CD14-positive monocyte (primary cell): Measurements from ENCODE around the gene ERLIN1. TPM values are rescaled to one million over a fixed set of nuclear protein-coding genes. Genes with fewer than 3 reads are reported as not detected.

Experiments used
- DNase-seq, 3 donors: peaks; one replicate each; pipeline ENCODE4 v3.0.0-alpha.2; 2011 to 2022
- H2AFZ ChIP-seq: 2 replicates; pipeline ENCODE4 v1.6.0; 2012; ENCODE audit warnings: mild to moderate bottlenecking, low read depth, low read length, inconsistent platforms; ENCODE audit not compliant: insufficient read depth, poor library complexity, severe bottlenecking
- H3K27ac ChIP-seq, 2 donors: 1 replicate in 1 of 2; 2 replicates in 1 of 2; pipeline ENCODE4 v1.5.1; 2012 to 2013; ENCODE audit warnings: low read length in 2 of 2, control low read depth in 1 of 2, inconsistent platforms in 1 of 2, low read depth in 1 of 2, mild to moderate bottlenecking in 1 of 2
- H3K27me3 ChIP-seq, 2 donors: one replicate each; pipeline versions ENCODE4 v1.6.0 to v1.6.1; 2011 to 2013; ENCODE audit warnings: low read length in 2 of 2; ENCODE audit not compliant: control insufficient read depth in 2 of 2, insufficient read depth in 2 of 2
- H3K36me3 ChIP-seq, 2 donors: replicated peaks in 1 of 2; 1 replicate in 1 of 2; 2 replicates in 1 of 2; pipeline versions ENCODE4 v1.5.1 to v1.6.1; 2012 to 2013; ENCODE audit warnings: low read length in 2 of 2, control low read depth in 1 of 2, inconsistent platforms in 1 of 2, mild to moderate bottlenecking in 1 of 2; ENCODE audit not compliant: insufficient read depth in 2 of 2, control insufficient read depth in 1 of 2
- H3K4me1 ChIP-seq, 2 donors: 1 replicate in 1 of 2; 2 replicates in 1 of 2; pipeline versions ENCODE4 v1.5.1 to v1.6.1; 2012 to 2013; ENCODE audit warnings: low read length in 2 of 2, control low read depth in 1 of 2, inconsistent platforms in 1 of 2, mild to moderate bottlenecking in 1 of 2, moderate library complexity in 1 of 2; ENCODE audit not compliant: insufficient read depth in 2 of 2, control insufficient read depth in 1 of 2
- H3K4me2 ChIP-seq: replicated peaks from 2 replicates; pipeline ENCODE3; 2012; ENCODE audit warnings: low read length, moderate library complexity, mild to moderate bottlenecking; ENCODE audit not compliant: poor library complexity, severe bottlenecking; ENCODE audit errors: extremely low read depth
- H3K4me3 ChIP-seq, 3 experiments: fragments of 200-600 bp in 1 of 3; sonication (generic) in 1 of 3; replicated peaks in 1 of 3; 1 replicate in 2 of 3; 2 replicates in 1 of 3; pipeline ENCODE4 v1.5.1; 2011 to 2013; ENCODE audit warnings: low read length in 3 of 3, mild to moderate bottlenecking in 3 of 3, control low read depth in 2 of 3, low read depth in 2 of 3, inconsistent platforms in 1 of 3, moderate library complexity in 1 of 3
- H3K79me2 ChIP-seq: 2 replicates; pipeline ENCODE4 v1.6.0; 2012; ENCODE audit warnings: mild to moderate bottlenecking, control low read depth, inconsistent platforms, low read length, moderate library complexity; ENCODE audit not compliant: insufficient read depth
- H3K9ac ChIP-seq: 2 replicates; pipeline ENCODE4 v1.6.0; 2017; ENCODE audit warnings: low read length, mild to moderate bottlenecking; ENCODE audit not compliant: insufficient read depth, poor library complexity, severe bottlenecking
- H3K9me3 ChIP-seq, 2 donors: replicated peaks in 1 of 2; 1 replicate in 1 of 2; 2 replicates in 1 of 2; pipeline versions ENCODE4 v1.5.1 to v1.6.1; 2012 to 2013; ENCODE audit warnings: low read length in 2 of 2, control low read depth in 1 of 2; ENCODE audit not compliant: control insufficient read depth in 1 of 2, insufficient read depth in 1 of 2
- H4K20me1 ChIP-seq: 2 replicates; pipeline ENCODE4 v1.6.0; 2012; ENCODE audit warnings: mild to moderate bottlenecking, low read length, control low read depth, moderate library complexity; ENCODE audit not compliant: insufficient read depth
- H3K27ac Mint-ChIP-seq, 7 donors: one replicate each; pipeline ENCODE4 v1.8.0; 2020; ENCODE audit warnings: mild to moderate bottlenecking in 7 of 7, mixed read lengths in 7 of 7, moderate library complexity in 6 of 7, inconsistent platforms in 2 of 7
- H3K27me3 Mint-ChIP-seq, 3 donors: one replicate each; pipeline ENCODE4 v1.8.0; 2021 to 2022; ENCODE audit warnings: low read depth in 3 of 3, mild to moderate bottlenecking in 3 of 3, mixed read lengths in 3 of 3, moderate library complexity in 3 of 3, inconsistent platforms in 1 of 3
- H3K36me3 Mint-ChIP-seq, 2 donors: one replicate each; pipeline ENCODE4 v1.8.0; 2020; ENCODE audit warnings: mixed read lengths in 2 of 2, inconsistent platforms in 1 of 2, mild to moderate bottlenecking in 1 of 2
- H3K4me1 Mint-ChIP-seq: one replicate; pipeline ENCODE4 v1.8.0; 2020; ENCODE audit warnings: mild to moderate bottlenecking, mixed read lengths
- H3K4me3 Mint-ChIP-seq, 2 donors: one replicate each; pipeline ENCODE4 v1.8.0; 2020; ENCODE audit warnings: mild to moderate bottlenecking in 2 of 2, mixed read lengths in 2 of 2, moderate library complexity in 1 of 2
- H3K9me3 Mint-ChIP-seq, 7 donors: one replicate each; pipeline ENCODE4 v1.8.0; 2020 to 2022; ENCODE audit warnings: mixed read lengths in 7 of 7, mild to moderate bottlenecking in 6 of 7, moderate library complexity in 6 of 7, inconsistent platforms in 2 of 7
- CTCF ChIP-seq: fragments of 200-600 bp; IDR thresholded peaks from one replicate; pipeline ENCODE4 v1.8.0; 2022; ENCODE audit warnings: antibody characterized with exemption, mild to moderate bottlenecking
- WGBS: methylation state at CpG from one replicate; pipeline ENCODE4 v1.1.5; 2013; ENCODE audit warnings: missing lambda C conversion rate; ENCODE audit not compliant: insufficient coverage; 5-methylcytosine and 5-hydroxymethylcytosine counted together
- intact Hi-C, 2 donors: fragments of 100-400 bp; cut with micrococcal nuclease; formaldehyde crosslinking; loops; one replicate each; pipeline versions ENCODE4 v1.15.0 to v1.15.1; 2023
- polyA plus RNA-seq, 3 donors: library from polyadenylated mRNA; depleted of rRNA in 1 of 3; unstranded in 2 of 3; stranded (reverse) in 1 of 3; fragments of 300-500 nt in 2 of 3; fragments of >200 nt in 1 of 3; fragmentation: Illumina TruSeq in 2 of 3; gene quantifications; 1 replicate in 2 of 3; 2 replicates in 1 of 3; pipeline ENCODE4 v1.2.3, GENCODE V29; 2012 to 2021

Gene ERLIN1
- polyA plus RNA-seq, 3 donors, result 14.5 to 31.4 (median 18.7) TPM

- DNase-seq, result no peak
- H4K20me1 ChIP-seq, result no peaks in the 10 kb centered on the region
- no peaks in the 10 kb centered on the region for H3K36me3 ChIP-seq
- no peaks in the 10 kb centered on the region for H3K9me3 ChIP-seq
- H2AFZ ChIP-seq, result no peak overlapping the region
- no peaks in the 10 kb centered on the region for H3K36me3 Mint-ChIP-seq
- no peaks in the 10 kb centered on the region for H3K4me1 Mint-ChIP-seq
- H3K4me3 Mint-ChIP-seq, result no peak overlapping the region
- H3K4me3 ChIP-seq, result no peak overlapping the region
- H3K27ac Mint-ChIP-seq, result no peak overlapping the region
- no peak overlapping the region for H3K9ac ChIP-seq
- no peak overlapping the region for H3K4me2 ChIP-seq
- no peak overlapping the region for H3K27ac ChIP-seq
- H3K4me1 ChIP-seq, result no peaks in the 10 kb centered on the region
- intact Hi-C loops, result no loop called here
- WGBS, result no CpG with 5 or more reads among the region's 3 CpGs
- peaks cover 0 to 5% (median 3%) of the 10 kb centered on the region in 7 donors for H3K9me3 Mint-ChIP-seq
- peaks cover 7 to 8% of the 10 kb centered on the region in 2 donors for H3K27me3 ChIP-seq
- H3K79me2 ChIP-seq, result no peaks in the 10 kb centered on the region
- TF ChIP-seq CTCF, result no peak
- peaks cover 15 to 21% (median 21%) of the 10 kb centered on the region in 3 donors for H3K27me3 Mint-ChIP-seq
Measured at GRCh38 chr10:100109670-100110069, 76.2 kb downstream of the ERLIN1 start.

GRCh38 chr10:100106865-100107264 lies 79.0 kb downstream of the ERLIN1 start:
- peaks cover 1 to 8% (median 5%) of the 10 kb centered on the region in 3 donors for H3K27me3 Mint-ChIP-seq
- 94% methylated on average over 4 of the region's 11 CpGs for WGBS
- intact Hi-C loops, result no loop called here

More at GRCh38 chr10:100106865-100107264, 79.0 kb downstream of the ERLIN1 start:
- no peak for TF ChIP-seq CTCF
- Mint-ChIP-seq H3K36me3 (no peaks in the 10 kb centered on the region), H3K4me3 (no peak overlapping the region), H3K27ac (no peak overlapping the region), H3K4me1 (no peaks in the 10 kb centered on the region), H3K9me3 (peaks cover 0 to 7% (median 2%) of the 10 kb centered on the region in 7 donors)
- Histone ChIP-seq H3K9ac (no peak overlapping the region), H3K9me3 (no peaks in the 10 kb centered on the region), H4K20me1 (no peaks in the 10 kb centered on the region), H3K4me1 (no peaks in the 10 kb centered on the region), H3K4me2 (no peak overlapping the region), H3K27ac (no peak overlapping the region), H3K79me2 (no peaks in the 10 kb centered on the region), H2AFZ (no peak overlapping the region), H3K27me3 (no peaks in the 10 kb centered on the region), H3K36me3 (no peaks in the 10 kb centered on the region), H3K4me3 (no peak overlapping the region)
- no peak for DNase-seq
